SK-N-SH treated with all-trans-retinoic acid at 6 μM for 48 hours (cell line): Measurements from ENCODE around the gene RHBDD1.
A peak's percentile ranks its signal among the peaks of the same experiment; 100 is the strongest.

Experiments used
- ATAC-seq: fragments of 200-7000 bp; cut with Tn5 transposase; 3 replicates; pipeline ENCODE4 v1.9.1; 2020; ENCODE audit warnings: mild to moderate bottlenecking, moderate library complexity
- ARNTL ChIP-seq: fragments of 450-650 bp; formaldehyde crosslinking; IDR thresholded peaks from 2 replicates; pipeline ENCODE4 v1.5.0; 2020; ENCODE audit warnings: low read depth, mild to moderate bottlenecking, moderate library complexity, borderline replicate concordance
- BACH2 ChIP-seq: fragments of 250-450 bp; sonication (Bioruptor Pico); IDR thresholded peaks from 2 replicates; pipeline ENCODE4 v1.9.0; 2021; ENCODE audit warnings: mild to moderate bottlenecking, borderline replicate concordance
- CSDC2 ChIP-seq: fragments of 250-450 bp; sonication (Bioruptor Pico); IDR thresholded peaks from 2 replicates; pipeline ENCODE4 v1.5.0; 2020; ENCODE audit warnings: mild to moderate bottlenecking, moderate library complexity
- CSRNP3 ChIP-seq: fragments of 250-450 bp; sonication (Bioruptor Pico); IDR thresholded peaks from 2 replicates; pipeline ENCODE4 v1.5.1; 2021; ENCODE audit warnings: mild to moderate bottlenecking, moderate library complexity
- ESRRG ChIP-seq: fragments of 250-450 bp; sonication (Bioruptor Pico); IDR thresholded peaks from 2 replicates; pipeline ENCODE4 v1.6.1; 2021; ENCODE audit warnings: mild to moderate bottlenecking
- GLIS3 ChIP-seq: fragments of 250-450 bp; sonication (Bioruptor Pico); IDR thresholded peaks from 2 replicates; pipeline ENCODE4 v1.5.0; 2020; ENCODE audit warnings: mild to moderate bottlenecking, moderate library complexity
- OSR1 ChIP-seq: fragments of 250-450 bp; sonication (Bioruptor Pico); IDR thresholded peaks from 2 replicates; pipeline ENCODE4 v1.8.0; 2022; ENCODE audit warnings: moderate library complexity, mild to moderate bottlenecking, inconsistent platforms
- PATZ1 ChIP-seq: fragments of 250-450 bp; sonication (Bioruptor Pico); IDR thresholded peaks from 2 replicates; pipeline ENCODE4 v1.8.0; 2020; ENCODE audit warnings: mild to moderate bottlenecking, moderate library complexity, borderline replicate concordance
- POU6F1 ChIP-seq: fragments of 250-450 bp; sonication (Bioruptor Pico); IDR thresholded peaks from 2 replicates; pipeline ENCODE4 v1.8.0; 2021; ENCODE audit warnings: low read depth, mild to moderate bottlenecking, moderate library complexity, borderline replicate concordance
- PPARA ChIP-seq: fragments of 250-450 bp; sonication (Bioruptor Pico); IDR thresholded peaks from 2 replicates; pipeline ENCODE4 v1.5.0; 2020; ENCODE audit warnings: mild to moderate bottlenecking, borderline replicate concordance
- SNAI2 ChIP-seq: fragments of 250-450 bp; sonication (Bioruptor Pico); IDR thresholded peaks from 2 replicates; pipeline ENCODE4 v1.5.0; 2020; ENCODE audit warnings: mild to moderate bottlenecking, moderate library complexity
- TCF4 ChIP-seq: fragments of 250-450 bp; sonication (Bioruptor Pico); IDR thresholded peaks from 2 replicates; pipeline ENCODE4 v1.8.0; 2021; ENCODE audit warnings: mild to moderate bottlenecking, moderate library complexity, borderline replicate concordance
- TSHZ2 ChIP-seq: fragments of 250-450 bp; sonication (Bioruptor Pico); IDR thresholded peaks from 2 replicates; pipeline ENCODE4 v1.5.0; 2020; ENCODE audit warnings: mild to moderate bottlenecking, moderate library complexity
- ZC3H10 ChIP-seq: fragments of 250-450 bp; sonication (Bioruptor Pico); IDR thresholded peaks from 2 replicates; pipeline ENCODE4 v1.5.1; 2021; ENCODE audit warnings: mild to moderate bottlenecking, moderate library complexity

Gene RHBDD1

GRCh38 chr2:227029426-227030105 lies 193.7 kb downstream of the RHBDD1 start:
- no peak for TF ChIP-seq GLIS3 (CRISPR knock-in tag)
- no peak for TF ChIP-seq CSDC2 (CRISPR knock-in tag)
- no peak for TF ChIP-seq TCF4 (CRISPR knock-in tag)
- TF ChIP-seq BACH2, result no peak
- TF ChIP-seq ZC3H10 (CRISPR knock-in tag), result no peak
- no peak for TF ChIP-seq OSR1
- no peak for ATAC-seq

GRCh38 chr2:227030789-227031188 lies 194.9 kb downstream of the RHBDD1 start:
- no peak for ATAC-seq
- no peak for TF ChIP-seq GLIS3 (CRISPR knock-in tag)
- no peak for TF ChIP-seq CSRNP3
- TF ChIP-seq PATZ1 (CRISPR knock-in tag), result no peak
- TF ChIP-seq PPARA, result no peak
- TF ChIP-seq POU6F1 (CRISPR knock-in tag), result no peak

GRCh38 chr2:227031379-227031778 lies 195.5 kb downstream of the RHBDD1 start:
- no peak for TF ChIP-seq CSRNP3
- TF ChIP-seq TCF4 (CRISPR knock-in tag), result no peak
- no peak for TF ChIP-seq ARNTL (CRISPR knock-in tag)
- TF ChIP-seq SNAI2 (CRISPR knock-in tag), result no peak
- TF ChIP-seq, all 23 proteins: peak for 0
- ATAC-seq, result no peak

- TF ChIP-seq TCF4 (CRISPR knock-in tag), result peak; percentile 79; the same call in 1 of the 2 replicates
- peak; percentile 50; the same call in 1 of the 2 replicates for TF ChIP-seq TSHZ2 (CRISPR knock-in tag)
- no peak for TF ChIP-seq ESRRG (CRISPR knock-in tag)
- peak; percentile 99 for ATAC-seq
Observed at GRCh38 chr2:227033471-227034148, 197.8 kb downstream of the RHBDD1 start.
